ENCODE results near the gene TMEM18.

GRCh38 chr2:693606-694005, 16.4 kb upstream of the TMEM18 start:
- TF ChIP-seq CTCF (conservative IDR thresholded peaks at IDR 0.05 in 1 of 2, IDR thresholded peaks at IDR 0.05 in 1 of 2; ENCODE audit: low read depth in 1 of 2, low read length in 2 of 2), result no peak
- TF ChIP-seq EZH2 (IDR thresholded peaks at IDR 0.05; ENCODE audit: low read length, missing control alignments), result no peak

Data from fibroblast of lung (primary cell).